ENCODE data around the gene ARMCX6.
"Not testable (repeated sequence)": the region's sequence is repeated elsewhere in the genome, so short reads cannot be mapped to it uniquely, and the experiment has no call there.

Gene ARMCX6

GRCh38 chrX:101657495-101657894 lies 39.7 kb upstream of the ARMCX6 start:
- Histone ChIP-seq H3K9ac (ENCODE audit: low read depth, low read length, poor library complexity, severe bottlenecking) (no peak overlapping the region), H2AFZ (ENCODE audit: low read length) (no peak overlapping the region), H3K9me3 (ENCODE audit: insufficient read depth, low read depth, low read length) (no peaks in the 10 kb centered on the region), H3K9me2 (replicated peaks; ENCODE audit: low read depth, low read length) (no peaks in the 10 kb centered on the region), H3K4me1 (ENCODE audit: insufficient read depth, low read length, poor library complexity, severe bottlenecking) (no peaks in the 10 kb centered on the region), H4K20me1 (ENCODE audit: insufficient read depth, low read length, poor library complexity, severe bottlenecking) (no peaks in the 10 kb centered on the region), H3K79me2 (ENCODE audit: insufficient read depth, low read length) (no peaks in the 10 kb centered on the region), H3K27me3 (ENCODE audit: insufficient read depth, low read length, poor library complexity, severe bottlenecking) (peaks cover 7% of the 10 kb centered on the region), H3K36me3 (ENCODE audit: insufficient read depth, low read length) (no peaks in the 10 kb centered on the region), H3K4me3 (ENCODE audit: low read length, poor library complexity, severe bottlenecking) (no peak overlapping the region), H3F3A (ENCODE audit: low read depth) (no peaks in the 10 kb centered on the region), H3K4me2 (ENCODE audit: low read depth, low read length, poor library complexity, severe bottlenecking) (no peak overlapping the region)
- TF ChIP-seq CTCF (conservative IDR thresholded peaks at IDR 0.05; ENCODE audit: low read length) (no peak), EZH2phosphoT487 (IDR thresholded peaks at IDR 0.05; ENCODE audit: borderline replicate concordance) (no peak)

- Histone ChIP-seq H3K9me3 (ENCODE audit: insufficient read depth, low read depth, low read length) (no peaks in the 10 kb centered on the region), H3K79me2 (ENCODE audit: insufficient read depth, low read length) (no peaks in the 10 kb centered on the region), H3K4me3 (ENCODE audit: low read length, poor library complexity, severe bottlenecking) (no peak overlapping the region), H3K9ac (ENCODE audit: low read depth, low read length, poor library complexity, severe bottlenecking) (no peak overlapping the region), H3K4me1 (ENCODE audit: insufficient read depth, low read length, poor library complexity, severe bottlenecking) (no peaks in the 10 kb centered on the region), H4K20me1 (ENCODE audit: insufficient read depth, low read length, poor library complexity, severe bottlenecking) (no peaks in the 10 kb centered on the region), H3K9me2 (replicated peaks; ENCODE audit: low read depth, low read length) (no peaks in the 10 kb centered on the region), H3K36me3 (ENCODE audit: insufficient read depth, low read length) (no peaks in the 10 kb centered on the region), H3F3A (ENCODE audit: low read depth) (no peaks in the 10 kb centered on the region), H2AFZ (ENCODE audit: low read length) (no peak overlapping the region), H3K4me2 (ENCODE audit: low read depth, low read length, poor library complexity, severe bottlenecking) (no peak overlapping the region), H3K27me3 (ENCODE audit: insufficient read depth, low read length, poor library complexity, severe bottlenecking) (peaks cover 7% of the 10 kb centered on the region)
- TF ChIP-seq CTCF (conservative IDR thresholded peaks at IDR 0.05; ENCODE audit: low read length) (no peak), EZH2phosphoT487 (IDR thresholded peaks at IDR 0.05; ENCODE audit: borderline replicate concordance) (no peak)
Measured at GRCh38 chrX:101656817-101657216, 39.0 kb upstream of the ARMCX6 start.

GRCh38 chrX:101655534-101655933 lies 37.7 kb upstream of the ARMCX6 start:
- Histone ChIP-seq H3K4me3 (ENCODE audit: low read length, poor library complexity, severe bottlenecking) (no peak overlapping the region), H3K36me3 (ENCODE audit: insufficient read depth, low read length) (no peaks in the 10 kb centered on the region), H3K9me3 (ENCODE audit: insufficient read depth, low read depth, low read length) (no peaks in the 10 kb centered on the region), H3K27me3 (ENCODE audit: insufficient read depth, low read length, poor library complexity, severe bottlenecking) (peaks cover 7% of the 10 kb centered on the region), H3K79me2 (ENCODE audit: insufficient read depth, low read length) (no peaks in the 10 kb centered on the region), H4K20me1 (ENCODE audit: insufficient read depth, low read length, poor library complexity, severe bottlenecking) (no peaks in the 10 kb centered on the region), H3K9ac (ENCODE audit: low read depth, low read length, poor library complexity, severe bottlenecking) (no peak overlapping the region), H2AFZ (ENCODE audit: low read length) (no peak overlapping the region), H3K9me2 (replicated peaks; ENCODE audit: low read depth, low read length) (no peaks in the 10 kb centered on the region), H3F3A (ENCODE audit: low read depth) (no peaks in the 10 kb centered on the region), H3K4me1 (ENCODE audit: insufficient read depth, low read length, poor library complexity, severe bottlenecking) (no peaks in the 10 kb centered on the region), H3K4me2 (ENCODE audit: low read depth, low read length, poor library complexity, severe bottlenecking) (no peak overlapping the region)
- TF ChIP-seq CTCF (conservative IDR thresholded peaks at IDR 0.05; ENCODE audit: low read length): no peak
- no peak for TF ChIP-seq EZH2phosphoT487 (IDR thresholded peaks at IDR 0.05; ENCODE audit: borderline replicate concordance)

- not testable (repeated sequence) for H3K4me2 ChIP-seq (ENCODE audit: low read depth, low read length, poor library complexity, severe bottlenecking); H3K36me3 ChIP-seq (ENCODE audit: insufficient read depth, low read length); H2AFZ ChIP-seq (ENCODE audit: low read length); H3F3A ChIP-seq (ENCODE audit: low read depth); H3K9ac ChIP-seq (ENCODE audit: low read depth, low read length, poor library complexity, severe bottlenecking); H3K27me3 ChIP-seq (ENCODE audit: insufficient read depth, low read length, poor library complexity, severe bottlenecking); H4K20me1 ChIP-seq (ENCODE audit: insufficient read depth, low read length, poor library complexity, severe bottlenecking); H3K4me1 ChIP-seq (ENCODE audit: insufficient read depth, low read length, poor library complexity, severe bottlenecking); H3K9me3 ChIP-seq (ENCODE audit: insufficient read depth, low read depth, low read length); H3K4me3 ChIP-seq (ENCODE audit: low read length, poor library complexity, severe bottlenecking); H3K79me2 ChIP-seq (ENCODE audit: insufficient read depth, low read length); H3K9me2 ChIP-seq (replicated peaks; ENCODE audit: low read depth, low read length)
Measured at GRCh38 chrX:101647716-101648115, 29.9 kb upstream of the ARMCX6 start.
